Skin of body (tissue), 2 donors: ENCODE results near the gene AUTS2. TPM values are rescaled to one million over a fixed set of nuclear protein-coding genes. Genes with fewer than 3 reads are reported as not detected.

Experiments used
- DNase-seq: peaks from one replicate; lab custom pipeline; 2025; lab: John Stamatoyannopoulos, UW
- total RNA-seq: library from RNA; depleted of rRNA; stranded (reverse); fragments of >200 nt; gene quantifications from one replicate; pipeline ENCODE4 v1.2.3, GENCODE V29; 2014

The AUTS2 gene
- total RNA-seq, 1 donor from 2014 or later: 61.0 TPM

DNA sequence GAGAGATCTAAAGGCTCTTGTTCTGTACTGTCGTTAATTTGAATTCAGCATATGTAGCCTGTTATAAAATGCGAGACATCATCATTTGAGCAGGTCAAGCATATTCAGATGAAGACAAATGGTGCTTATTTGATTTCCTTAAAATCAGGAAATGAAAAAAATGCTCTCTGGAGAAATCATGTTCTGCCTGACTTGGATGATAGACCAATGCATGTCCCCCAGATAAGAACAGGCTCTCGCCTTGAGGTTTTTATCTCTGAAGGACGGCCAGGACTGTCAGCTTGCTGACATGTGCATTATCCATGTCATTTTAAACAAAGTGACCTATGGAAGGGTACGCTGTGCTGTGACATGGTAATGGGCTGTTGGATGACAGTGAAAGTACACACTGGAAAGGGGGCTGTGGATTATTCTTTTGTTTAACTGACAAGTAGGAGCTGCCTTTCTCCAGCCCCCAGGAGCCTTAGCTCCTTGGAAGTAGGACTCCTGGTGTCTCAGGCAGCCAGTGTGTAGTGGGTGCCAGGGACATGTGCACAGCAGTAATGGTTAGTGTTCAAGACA is 838.6 kb downstream of the AUTS2 start:
- DNase-seq: no peak

DNA sequence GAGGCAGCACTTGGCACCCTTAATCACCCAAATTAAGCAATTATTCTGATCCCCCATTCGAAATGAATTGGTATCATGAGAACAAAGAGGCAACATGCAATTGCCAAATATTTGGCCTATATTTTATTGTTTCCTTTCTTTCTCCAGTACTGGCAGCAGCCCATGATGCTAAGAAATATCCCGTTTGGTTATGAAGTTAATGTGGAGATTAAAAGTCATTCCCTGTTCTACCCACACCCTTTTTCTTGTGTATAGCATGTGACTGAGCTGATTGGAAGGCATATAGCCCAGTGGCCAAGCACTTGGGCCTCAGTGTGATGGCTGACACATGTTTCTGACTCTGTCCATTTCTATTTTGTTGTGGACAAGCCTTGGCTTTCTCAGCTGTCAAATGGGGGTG is 841.4 kb downstream of the AUTS2 start:
- no peak for DNase-seq

DNA sequence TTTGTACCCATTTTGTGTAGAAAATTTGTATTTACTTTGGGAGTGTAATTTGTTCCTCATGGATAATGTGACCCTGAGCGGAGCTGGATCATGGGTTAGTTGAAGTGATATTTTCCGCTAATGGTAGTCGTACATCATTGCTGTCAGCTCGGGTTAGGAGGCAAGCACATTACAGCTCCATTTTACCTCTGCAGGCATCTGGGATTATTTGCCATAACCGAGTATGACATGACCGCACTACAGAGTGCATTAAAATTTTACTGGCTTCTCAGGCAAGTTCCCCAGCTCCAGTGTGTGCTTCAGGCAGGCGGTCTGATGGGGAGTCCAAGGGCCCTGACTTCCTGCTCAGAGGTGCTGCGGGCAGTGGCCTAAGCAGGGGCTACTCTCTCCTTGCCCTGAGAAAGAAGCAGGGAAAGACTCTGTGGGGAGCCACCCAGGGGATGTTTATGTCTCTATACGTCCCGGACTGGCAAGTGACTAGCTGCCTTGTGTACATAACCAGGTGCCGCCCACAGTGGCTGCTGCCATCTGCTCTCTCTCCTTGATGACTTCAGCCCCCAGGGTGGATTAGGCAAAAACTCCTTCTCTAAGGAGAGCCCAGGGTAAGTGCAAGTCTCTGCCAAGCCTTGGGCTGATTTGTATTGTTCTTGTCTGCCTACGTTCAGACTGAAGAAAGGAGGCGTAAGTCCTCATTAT is 848.3 kb downstream of the AUTS2 start:
- DNase-seq: no peak

DNA sequence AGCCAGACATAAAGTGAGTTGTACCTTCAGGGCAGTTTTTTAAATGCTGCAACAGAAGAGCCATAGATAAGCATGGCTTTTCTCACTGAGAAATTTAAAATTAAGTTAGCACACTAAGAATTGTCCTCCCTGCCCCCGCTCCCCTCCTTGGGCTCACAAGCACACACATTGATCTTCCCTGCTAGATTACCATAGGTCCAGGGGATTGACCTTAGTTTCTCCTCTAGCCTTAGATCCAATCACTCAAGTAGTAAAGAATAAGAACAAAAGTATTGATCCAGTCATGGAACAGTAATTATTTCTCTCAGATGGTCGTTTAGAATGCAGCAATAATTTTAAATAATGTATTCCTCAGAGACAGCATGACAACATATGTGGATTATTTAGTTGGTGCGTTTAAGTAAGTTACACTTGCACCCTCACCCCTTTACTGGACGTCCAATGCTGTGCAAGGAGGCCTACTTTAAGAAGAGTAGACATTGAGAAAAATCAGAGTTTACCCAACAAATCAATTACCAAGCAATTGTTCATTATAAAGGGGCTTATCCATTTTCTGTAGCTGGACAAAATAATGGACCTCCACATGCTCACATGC is 850.1 kb downstream of the AUTS2 start:
- no peak for DNase-seq

DNA sequence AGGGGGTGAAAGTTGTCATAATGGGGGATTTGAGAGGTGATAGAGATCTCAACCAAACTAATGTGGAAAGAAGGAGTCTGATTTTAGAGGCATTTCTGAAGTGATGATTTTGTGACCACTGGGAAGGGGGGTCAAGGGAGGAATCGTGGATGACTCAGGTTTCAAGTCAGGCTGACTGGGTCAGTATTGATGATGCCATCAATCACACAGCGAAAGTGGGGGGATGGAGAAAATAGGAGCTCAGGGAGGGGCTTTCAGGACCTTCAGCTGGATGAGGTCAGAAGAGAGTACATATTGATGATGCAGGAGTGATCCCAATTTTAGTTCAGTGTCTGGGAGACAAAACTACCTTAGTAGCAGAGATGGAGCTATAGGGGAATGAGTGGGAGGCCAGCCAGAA is 852.5 kb downstream of the AUTS2 start:
- no peak for DNase-seq

DNA sequence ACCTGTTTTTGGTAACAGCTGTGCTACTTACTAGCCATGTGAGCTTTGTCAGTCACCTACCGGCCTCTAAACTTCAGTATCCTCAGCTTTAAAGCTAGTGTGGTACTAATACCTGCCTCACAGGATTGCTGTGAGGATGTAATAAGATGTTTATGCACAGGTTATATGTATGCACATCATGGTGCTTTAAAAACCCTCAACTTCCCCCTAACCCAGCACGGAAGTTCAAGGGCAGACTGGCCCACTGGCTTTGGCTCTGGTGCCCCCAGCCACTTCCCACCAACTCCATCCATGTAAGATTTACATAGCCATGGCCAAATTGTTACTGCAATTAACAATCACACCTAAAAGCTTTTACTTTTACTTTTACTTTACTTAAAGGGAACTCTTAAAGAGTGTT is 857.6 kb downstream of the AUTS2 start:
- no peak for DNase-seq

DNA sequence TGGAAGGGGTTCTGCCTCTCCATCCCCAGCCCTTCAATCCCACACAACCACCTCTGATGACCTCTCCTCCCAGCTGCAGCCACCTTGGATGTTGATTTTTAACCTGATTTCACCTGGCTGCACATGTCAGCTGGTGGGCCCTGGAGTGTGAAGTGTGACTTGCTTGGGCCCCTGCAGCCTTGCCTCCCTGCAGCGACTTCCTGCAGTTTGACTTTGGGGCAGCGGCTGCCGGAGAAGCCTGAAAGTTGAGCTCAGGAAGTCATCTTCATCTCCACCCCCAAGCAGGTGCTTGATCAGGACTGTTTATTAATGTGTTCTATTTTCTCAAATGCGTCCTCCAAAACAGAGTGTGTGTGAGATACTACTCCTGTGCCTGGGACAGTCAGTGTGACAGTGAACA is 858.4 kb downstream of the AUTS2 start:
- no peak for DNase-seq

DNA sequence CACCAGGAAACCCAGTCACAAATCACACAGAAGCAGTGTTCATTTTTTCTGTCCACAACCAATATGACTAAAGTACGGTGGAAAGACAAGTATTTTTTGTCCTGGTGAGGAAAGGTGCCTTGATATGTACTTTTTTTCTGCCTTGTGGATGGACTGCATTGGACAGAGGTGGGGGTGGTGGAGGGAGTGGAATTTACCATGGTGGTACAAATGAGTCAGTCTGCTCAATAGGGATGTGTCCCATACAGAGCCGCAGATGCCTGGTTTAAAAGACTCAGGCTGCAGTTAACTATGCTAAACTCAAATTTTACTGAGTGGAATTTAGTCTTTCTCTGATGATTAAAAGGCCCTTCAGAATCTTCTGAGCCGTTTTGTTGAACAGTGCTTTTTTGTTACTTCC is 859.2 kb downstream of the AUTS2 start:
- no peak for DNase-seq

DNA sequence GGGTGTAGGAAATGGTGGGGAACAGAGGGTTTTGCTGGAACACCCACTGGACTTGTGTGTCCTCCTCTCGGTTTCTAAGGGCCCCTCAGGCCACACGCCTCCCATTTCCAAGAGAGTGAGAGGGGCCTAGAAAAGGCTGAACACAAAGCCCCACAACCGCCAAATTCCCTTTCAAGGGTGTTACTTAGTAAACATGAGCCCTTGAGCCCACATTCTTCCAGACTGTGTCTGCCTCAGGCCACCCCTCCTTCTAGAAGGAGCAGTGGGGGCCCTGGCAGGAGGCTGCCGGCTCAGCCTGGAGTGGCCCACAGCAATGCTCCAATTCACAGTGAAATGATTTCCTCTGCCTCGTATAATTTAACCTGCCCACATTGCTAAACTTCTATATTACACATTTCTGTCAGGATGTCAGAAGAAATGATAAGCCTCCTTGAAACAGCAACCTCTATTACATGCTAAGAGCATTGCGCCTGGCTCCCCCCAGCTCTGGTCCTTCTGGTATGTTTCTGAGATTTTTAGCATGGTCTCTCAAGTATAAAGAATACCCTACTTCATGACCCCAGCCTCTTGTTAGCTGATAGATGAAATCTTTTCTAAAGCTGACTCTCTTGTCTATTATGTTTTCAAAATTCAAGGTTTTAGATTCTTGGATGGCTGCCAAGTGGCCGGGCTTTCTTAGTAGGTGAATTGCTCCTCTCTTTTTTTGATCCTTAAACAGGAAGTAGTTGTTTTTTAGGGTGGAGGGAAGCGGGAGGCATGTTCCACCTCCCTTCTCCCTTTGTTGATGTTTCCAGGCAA is 859.8 kb downstream of the AUTS2 start:
- DNase-seq: no peak

DNA sequence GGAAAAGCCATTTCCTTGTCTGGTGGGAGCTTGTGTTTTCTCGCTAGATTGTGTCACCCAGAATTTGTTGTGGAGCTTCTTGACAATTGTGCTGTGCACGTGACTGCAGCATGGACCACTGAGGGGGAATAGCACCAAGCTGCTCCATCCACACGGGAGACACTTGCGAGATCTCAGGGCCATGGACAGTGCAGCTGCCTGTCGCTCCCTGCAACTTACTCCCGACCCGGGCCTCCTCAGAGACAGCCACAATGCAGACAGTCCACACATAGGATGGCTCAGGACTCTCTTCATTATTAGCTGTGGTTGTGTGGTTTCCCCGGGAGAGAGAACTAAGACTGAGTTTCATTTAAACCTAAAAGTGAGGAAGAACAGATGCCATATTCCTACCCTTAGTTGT is 860.5 kb downstream of the AUTS2 start:
- DNase-seq: no peak

DNA sequence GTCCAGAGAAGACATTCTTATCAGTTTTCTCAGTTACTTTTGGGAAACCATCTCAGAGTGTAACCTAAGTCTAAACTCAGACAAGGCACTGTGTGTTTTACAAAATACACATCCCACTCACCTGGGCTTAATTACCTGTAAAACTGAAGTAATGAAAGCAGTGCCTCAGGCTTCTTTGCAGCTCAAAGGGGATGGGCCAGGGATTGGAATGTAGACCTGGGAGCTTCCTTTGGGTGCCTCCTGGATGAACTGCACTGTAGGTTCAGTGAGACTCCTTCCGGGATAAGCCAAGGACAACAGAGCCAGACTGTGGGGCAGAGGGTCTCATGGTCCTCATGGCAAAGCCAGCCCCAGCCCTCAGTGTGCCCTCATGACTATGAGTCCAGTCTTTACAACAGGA is 861.3 kb downstream of the AUTS2 start:
- no peak for DNase-seq

DNA sequence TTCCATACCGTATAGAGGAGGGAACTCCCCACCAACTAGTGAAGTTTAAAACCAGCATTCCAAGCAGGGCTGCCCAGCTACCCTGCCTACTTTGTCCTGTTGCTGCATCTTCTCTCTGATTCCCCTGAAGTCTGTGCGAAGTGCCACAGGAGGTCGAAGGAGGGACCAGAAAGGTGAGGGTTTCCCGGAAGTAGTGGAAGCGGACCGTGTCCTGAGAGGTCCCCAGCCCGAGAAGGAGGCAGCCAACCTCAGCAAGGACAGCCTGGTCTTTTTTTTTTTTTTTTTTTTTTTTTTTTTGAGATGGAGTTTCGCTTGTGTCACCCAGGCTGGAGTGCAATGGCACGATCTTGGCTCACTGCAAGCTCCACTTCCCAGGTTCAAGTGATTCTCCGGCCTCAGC is 861.8 kb downstream of the AUTS2 start:
- no peak for DNase-seq

DNA sequence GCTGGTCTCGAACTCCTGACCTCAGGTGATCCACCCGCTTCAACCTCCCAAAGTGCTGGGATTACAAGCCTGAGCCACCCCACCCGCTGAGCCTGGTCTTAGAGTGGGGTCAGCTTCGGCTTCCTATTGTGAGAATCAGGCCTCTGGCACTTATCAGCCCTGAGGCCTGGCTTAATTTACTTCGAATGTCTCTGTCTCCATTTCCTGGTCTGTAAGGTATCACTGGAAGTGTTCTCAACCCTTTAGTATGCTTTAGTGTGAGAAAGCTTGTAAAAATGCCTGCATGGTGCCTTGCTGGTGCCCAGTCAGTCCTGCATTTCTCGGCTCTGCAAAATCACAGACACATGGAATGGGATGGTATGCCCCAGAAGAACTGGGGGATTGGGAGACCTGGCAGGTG is 862.3 kb downstream of the AUTS2 start:
- DNase-seq: no peak

DNA sequence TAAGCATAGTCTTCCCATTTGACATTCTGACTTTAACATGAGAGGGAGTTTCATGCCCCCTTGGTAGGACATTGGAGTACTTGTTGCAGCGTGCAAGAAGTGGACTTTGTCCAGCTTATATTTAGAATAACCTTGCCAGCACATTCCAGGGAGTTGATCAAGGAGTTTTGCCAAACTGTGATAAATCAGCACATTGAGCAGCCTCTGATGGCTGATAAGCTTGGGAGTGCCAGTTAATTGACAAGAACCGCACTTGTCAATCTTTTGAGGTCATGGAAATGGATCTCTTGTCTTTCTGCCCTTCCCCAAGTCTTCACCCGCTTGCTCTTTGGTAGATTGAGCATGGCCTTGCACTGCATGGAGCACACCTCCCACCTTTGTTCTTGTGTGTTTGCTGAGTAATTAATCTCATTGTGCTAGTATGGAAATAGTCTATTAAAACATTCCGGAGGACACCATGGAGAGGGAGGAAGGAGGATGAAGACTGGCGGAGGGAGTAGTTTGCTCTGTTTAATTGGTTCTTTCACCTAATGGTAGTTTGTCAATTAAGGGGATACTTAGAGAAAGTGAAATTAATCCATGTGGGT is 865.2 kb downstream of the AUTS2 start:
- DNase-seq: no peak

DNA sequence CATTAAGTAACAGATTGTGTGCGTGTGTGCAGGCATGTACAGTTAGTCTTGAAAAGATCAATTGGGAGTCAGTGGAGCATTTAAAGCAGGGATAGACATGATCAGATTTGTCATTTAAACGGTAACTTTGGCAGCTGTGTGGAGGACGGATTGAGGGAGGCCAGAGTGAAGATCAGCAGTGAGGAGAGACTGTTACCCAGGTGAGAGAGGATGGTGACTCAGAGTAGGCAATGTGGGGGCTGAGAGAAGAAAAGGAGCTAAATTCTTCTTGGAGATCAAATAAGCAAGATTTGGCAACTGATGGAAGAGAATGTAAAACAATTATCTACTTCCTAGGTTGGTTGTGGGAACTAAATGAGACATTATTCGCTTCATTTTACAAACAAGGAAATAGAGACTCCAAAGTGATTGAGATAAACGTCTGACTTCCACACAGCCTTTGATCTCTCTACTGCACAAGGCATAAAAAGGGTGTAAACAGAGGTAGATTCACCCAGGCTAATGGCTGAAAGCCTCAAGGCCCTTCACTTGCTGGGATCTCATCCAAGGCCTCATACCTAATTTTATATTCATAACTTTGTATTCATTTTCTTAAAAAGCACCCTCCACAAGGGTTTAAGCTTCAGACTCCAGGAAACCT is 868.6 kb downstream of the AUTS2 start:
- no peak for DNase-seq

DNA sequence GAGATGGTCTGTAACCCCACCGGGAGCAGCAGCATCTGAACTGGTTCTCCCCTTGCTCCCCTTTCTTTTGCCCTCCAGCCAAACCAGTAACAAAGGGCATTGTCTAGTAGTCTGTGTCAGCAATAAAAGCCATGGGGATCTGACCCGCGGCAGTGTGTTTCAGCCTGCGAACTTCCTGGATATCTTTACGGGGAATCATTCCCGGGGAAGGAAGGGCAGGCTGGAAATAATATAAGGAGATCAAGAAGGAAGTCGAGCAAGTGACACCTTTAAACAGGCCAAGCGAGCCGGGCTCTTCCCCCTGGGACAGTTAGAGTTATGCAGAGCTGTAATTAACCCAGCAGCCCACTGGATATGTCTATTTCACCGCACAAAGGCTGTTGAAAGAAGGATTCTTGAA is 872.5 kb downstream of the AUTS2 start:
- DNase-seq: no peak

DNA sequence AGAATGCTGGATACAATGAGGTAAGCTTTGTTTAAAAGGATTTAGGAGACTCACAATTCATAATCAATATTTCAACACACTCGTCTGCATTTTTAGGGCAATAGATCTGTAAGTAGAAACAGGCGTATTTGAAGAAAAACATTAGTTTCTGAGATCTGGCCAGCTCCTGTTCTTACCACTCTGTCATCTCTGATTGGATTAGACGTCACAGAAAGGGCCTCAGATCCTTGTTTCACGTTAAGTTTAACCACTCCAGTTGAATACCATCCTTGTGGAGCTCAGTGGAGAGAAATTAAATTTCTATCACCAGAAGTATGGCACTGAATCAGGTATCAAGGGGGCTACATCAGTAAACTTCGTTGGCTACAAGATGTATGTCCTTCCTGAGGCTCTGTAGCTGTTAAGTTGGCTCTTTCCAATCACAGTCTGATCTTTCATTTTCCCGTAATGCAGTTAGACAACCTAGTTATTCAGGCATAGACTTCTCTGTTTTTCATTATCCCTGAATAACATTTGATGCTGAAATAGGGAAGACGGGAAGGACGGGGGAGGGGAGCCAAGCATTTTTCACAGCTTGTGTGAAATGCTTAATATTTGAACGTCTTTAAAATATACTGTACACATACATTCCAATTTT is 874.4 kb downstream of the AUTS2 start:
- DNase-seq: peak; percentile 29

DNA sequence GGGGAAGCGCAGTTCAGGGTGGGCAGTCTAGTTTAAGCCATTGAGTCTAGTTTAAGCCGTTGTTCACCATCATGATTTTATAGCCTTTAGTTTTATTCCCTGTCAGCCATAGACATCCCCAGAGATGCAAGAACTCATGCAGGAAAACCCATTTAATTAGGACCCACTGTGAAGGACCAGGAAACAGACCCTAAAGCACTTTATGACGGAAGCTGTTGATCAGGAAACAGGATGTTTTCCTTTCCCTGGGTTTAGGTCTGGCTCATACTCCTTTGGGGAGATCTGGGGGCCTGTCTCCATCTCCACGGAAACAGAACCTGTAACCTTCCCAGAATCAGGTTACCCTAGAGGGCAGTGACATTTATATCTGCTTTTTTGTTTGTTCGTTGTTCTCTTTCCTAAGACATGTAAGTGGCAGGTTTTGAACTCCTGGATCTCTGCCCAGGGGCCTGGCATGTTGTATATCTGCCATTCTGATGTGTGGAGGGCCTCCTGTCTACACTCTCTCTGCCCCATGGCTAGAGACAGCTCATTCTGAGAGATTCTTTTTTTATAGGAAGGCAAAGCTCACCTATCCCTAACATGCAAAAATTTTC is 876.5 kb downstream of the AUTS2 start:
- DNase-seq: no peak

DNA sequence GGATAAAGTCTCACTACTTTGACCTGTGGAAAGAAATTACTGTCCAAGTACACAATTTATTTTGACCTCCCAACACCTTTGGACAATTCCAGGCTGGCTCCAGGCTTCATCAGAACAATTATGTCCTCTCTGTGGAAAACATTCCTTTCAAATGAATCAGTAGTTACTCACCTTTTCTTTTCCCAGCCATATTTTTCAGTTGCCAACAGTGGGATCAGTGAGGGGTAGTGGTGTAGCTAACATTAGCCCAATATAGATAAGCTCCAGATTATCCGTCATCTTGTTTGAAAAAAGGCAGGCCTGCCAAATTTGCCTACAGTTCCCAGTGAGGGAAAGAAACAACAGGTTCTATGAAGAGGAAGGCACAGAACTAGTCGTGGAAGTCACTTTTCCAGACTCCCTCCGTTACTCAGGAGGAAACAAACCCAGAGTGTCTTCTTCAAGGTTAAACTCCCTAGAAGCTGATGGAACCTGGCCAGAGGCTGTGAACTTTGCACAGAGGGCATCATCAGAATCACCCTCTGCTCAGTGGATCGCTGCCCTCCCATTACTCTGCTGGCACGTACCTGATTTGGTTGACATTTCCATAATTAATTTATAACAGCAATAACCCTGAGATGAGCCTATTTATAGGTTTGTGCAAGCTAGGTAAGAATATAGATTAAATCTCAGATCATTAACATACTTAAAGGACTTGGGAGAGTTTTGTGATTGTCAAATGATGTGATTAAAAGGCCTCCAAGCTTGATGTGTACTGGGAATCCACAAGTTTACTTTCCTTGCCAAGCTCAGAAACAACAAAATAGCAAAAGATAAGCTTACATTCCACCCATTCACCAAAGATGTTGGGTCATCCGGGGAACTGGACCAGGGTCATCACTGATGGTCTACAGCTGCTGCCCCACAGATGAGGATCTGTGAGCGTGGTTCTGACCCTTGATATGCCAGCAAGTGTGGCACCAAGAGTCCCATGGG is 879.0 kb downstream of the AUTS2 start:
- DNase-seq: no peak
